NCI-H2081 (cell line): ENCODE data around the gene ITPKA.
"Not testable (repeated sequence)": the region's sequence is repeated elsewhere in the genome, so short reads cannot be mapped to it uniquely, and the experiment has no call there.

Experiments
- DNase-seq, 2 experiments: peaks; one replicate each; lab custom pipeline; 2025; lab: John Stamatoyannopoulos, UW

Gene ITPKA

GRCh38 chr15:41493205-41493901 is at the start of gene ITPKA:
Gene ITPKA (plus strand): TSS chr15:41493874. CDS start chr15:41493928, 54 bp downstream.
- peak; percentile 15 to 50 for DNase-seq

DNA sequence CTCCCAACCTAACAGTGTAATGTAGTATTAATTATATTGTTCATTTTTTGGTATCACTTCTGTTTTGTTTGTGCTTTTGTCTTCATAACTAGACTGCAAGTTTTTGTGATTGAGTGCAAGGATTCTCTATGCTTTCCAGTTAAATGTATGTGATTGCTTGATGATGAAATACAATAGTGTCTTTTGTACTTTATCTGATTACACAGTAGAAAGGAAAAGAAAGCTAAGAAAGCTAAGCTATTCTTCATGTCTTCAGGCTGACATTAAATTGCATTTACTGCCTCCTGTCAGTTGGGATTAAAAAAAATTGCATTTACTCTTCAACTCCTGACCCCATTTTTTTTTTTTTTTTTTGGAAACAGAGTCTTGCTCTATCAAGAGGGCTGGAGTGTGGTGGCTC is 48.3 kb upstream of the ITPKA start:
- no peak for DNase-seq

DNA sequence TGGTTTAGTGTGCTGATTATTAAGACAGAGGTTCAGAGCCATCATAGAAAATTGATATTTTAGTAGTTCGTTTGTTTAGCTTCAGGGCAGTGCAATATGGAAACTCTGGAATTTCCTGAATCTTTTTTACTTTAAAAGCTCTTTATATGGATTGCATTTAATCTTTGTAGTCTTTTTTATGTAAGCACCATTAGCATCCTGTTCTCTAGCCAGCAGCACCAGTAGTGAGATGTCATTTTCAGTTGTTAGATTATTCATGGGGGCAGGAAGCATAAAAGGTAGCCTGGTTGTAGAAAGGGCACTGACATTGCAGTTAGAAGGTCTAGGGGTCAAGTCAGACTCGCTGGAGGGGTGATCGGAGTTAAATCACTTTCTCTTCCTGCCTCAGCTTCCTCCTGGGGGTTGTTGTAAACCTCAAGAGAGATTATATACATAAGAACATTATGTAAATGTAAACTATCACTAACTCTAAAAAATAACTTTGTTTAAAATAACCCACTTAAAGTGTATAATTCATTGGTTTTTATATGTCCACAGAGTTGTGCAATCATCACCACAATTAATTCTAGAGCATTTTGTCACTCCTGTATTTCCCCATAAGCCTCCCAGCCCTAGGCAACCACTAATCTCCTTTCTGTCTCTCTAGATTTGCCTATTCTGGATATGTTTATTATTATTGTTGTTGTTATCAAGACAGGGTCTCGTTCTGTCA is 31.4 kb upstream of the ITPKA start:
- no peak for DNase-seq

DNA sequence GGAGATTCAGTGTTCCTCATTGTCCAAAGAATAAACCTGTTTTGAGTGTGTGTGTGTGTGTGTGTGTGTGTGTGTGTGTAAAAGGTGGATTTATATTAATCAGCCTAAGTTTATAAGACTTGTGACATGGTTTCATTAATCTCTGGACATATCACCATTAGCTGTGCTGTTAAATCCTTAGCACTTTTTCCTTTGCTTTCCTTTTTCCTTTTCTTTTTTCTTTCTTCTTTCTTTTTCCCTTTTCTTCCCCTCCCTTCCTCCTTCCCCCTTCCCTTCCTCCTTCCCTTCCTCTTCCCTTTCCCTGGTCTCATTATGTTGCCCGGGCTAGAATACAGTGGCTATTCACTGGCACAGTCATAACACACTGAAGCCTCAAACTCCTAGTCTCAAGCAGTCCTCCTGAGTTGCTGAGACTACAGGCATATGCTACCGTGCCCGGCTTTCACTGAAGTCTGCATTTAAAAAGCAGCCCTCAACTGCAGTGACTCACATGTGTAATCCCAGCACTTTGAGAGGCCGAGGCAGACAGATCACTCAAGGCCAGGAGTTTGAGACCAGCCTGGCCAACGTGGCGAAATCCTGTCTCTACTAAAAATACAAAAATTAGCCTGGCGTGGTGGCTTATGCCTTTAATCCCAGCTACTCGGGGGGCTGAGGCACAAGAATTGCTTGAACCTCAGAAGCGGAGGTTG is 28.6 kb upstream of the ITPKA start:
- DNase-seq = no peak

DNA sequence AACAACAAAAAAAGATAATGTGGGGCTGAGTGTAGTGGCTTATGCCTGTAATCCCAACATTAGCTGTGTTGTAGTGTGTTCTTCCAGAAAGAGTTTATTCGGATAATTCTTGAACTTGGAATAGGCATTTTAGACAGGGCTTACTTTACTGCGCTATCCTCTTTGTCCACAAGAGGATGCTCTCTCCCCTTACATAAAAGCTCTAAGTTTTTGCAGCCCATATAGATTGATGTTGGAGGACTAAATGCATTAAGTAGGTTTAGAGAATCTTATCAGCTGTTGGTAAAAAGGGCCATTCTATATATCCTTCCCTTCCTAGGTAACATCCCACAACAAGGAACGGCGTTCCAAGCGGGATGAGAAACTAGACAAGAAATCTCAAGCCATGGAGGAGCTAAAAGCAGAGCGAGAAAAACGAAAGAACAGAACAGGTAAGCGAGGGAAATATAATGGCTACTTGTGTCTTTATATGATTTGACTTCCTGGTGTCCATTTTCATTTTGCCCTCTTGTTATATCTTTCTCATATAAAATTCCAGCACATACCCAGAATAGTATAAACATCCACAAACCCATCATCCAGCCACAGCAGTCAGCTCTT is 27.8 kb upstream of the ITPKA start:
- DNase-seq = peak; percentile 19 to 38

DNA sequence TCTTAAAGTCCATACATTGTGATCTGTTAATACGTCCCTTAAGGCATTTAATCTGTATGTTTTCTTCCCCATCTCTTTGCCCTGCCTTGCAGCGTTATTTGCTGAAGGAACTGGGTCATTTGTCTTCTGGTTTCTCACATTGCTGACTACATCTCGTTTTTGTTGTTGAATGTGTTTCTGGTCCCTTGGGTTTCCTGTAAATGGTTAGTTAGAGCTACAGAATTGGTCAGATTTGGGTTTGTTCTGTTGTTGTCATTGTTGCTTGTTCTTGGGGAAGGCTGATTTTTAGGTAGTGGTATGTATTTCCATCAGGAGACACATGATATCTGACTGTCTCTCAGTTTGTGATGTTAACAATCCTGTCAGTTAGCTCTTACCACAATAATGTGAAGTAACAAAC is 27.0 kb upstream of the ITPKA start:
- DNase-seq = no peak

- not testable (repeated sequence) for DNase-seq
Observed at GRCh38 chr15:41469644-41470043, 24.0 kb upstream of the ITPKA start.

DNA sequence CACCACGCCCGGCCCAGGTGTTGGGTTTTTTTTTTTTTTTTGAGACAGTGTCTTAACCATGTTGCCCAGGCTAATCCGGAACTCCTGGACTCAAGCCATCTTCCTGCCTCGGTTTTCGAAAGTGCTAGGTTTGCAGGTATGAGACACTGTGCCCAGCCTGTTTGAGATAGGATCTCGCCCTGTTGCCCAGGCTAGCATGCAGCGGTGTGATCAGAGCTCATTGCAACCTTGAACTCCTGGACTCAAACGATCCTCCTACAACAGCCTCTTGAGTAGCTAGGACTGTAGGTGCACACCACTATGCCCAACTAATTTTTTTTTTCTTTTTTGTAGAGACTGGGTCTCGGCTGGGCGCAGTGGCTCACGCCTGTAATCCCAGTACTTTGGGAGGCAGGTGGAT is 20.3 kb upstream of the ITPKA start:
- DNase-seq = no peak

- no peak for DNase-seq
Observed at GRCh38 chr15:41474436-41474835, 19.2 kb upstream of the ITPKA start.

DNA sequence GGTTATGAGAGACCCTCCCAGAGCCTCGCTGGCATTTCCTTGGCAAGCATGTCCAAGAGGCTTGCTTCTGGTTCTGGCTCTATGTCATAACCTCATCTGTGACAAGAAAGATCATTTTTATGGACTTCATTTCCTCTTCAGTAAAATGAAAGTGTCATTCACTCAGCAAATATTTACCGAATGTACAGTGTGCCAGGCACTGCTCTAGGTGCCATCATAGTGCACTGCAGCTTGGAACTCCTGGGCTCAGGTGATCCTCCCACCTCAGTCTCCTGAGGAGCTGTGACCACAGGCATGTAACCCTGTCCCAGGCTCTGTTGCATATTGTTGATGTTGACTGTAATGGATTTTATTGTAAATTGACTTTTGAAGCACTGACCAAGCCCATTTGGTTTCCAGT is 18.7 kb upstream of the ITPKA start:
- peak in 1 of 2 experiments; percentile 5 for DNase-seq

GRCh38 chr15:41476416-41477048 is 17.1 kb upstream of the ITPKA start:
- no peak for DNase-seq

DNA sequence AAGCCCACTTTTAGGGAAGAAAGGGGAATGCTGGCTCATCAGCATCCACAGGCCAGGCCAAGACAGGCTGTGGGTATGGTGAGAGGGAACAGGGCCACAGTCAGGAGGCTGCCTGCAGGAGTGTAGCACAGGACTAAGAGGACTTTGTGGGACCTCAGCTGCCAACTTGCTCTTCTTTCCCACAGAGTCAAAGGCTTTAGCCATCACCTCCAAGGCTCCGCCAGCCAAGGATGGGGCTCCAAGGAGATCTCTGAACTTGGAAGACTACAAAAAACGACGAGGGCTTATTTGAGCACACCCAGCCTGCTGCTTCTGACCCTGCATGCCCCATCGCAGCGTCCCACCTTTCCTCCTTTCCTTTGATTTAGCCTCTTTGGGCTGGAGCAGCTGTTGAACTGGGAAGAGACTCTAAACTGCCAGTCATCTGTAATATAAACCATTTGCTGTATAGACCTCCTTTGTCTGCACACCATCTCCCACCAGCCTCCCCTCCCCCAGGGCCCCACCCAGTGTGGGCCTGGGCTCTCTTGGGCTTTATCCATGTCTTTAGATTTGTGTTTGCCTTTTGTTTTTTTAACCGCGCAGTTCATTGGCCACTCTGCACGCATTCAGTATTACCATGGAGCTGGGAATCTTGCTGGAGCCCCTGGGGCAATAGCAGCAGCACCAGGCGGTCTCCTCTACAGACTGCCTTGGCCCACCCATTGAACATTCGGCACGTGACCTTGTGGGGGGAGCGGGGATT is 13.1 kb upstream of the ITPKA start:
- no peak for DNase-seq

- no peak for DNase-seq
Observed at GRCh38 chr15:41482110-41482877, 11.4 kb upstream of the ITPKA start.

DNA sequence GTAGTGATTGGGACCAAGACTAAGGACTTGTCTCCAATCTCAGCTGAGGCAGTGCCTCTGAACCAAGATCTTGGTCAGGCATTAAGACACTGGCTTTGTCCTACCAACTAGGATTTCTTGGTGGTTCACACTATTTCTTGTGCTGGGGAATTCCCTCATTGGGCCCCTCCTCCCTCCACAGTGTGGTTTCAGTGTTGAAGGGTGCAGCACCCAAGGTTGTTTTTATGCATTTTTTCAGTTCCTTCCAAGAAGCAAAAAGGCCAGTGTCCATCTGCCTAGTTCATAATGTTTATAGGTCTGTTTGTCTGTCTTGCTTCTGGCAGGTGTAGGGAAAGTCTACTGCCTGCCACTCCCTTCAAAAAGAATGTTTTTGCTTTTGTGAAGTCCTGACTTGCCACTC is 10.6 kb upstream of the ITPKA start:
- DNase-seq = no peak

DNA sequence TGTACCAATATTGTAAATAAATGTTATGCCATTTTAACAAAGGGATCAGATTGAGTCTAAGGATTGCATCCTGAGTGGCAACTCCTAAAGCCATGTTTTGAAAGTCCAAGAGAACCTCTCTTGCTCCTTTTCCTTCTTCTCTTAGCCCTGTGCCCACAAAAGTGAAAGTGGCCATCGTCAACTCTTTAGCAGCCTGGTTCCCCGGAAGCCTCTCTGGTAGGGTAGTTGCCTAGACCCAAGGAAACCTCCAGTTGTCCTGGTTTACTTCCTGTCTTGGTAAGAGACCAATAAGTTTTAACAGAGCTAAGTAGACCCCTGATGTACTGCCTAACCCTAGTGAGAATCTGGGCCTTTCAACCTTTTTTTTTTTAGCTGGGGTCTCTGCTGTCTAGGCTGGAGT is 10.2 kb upstream of the ITPKA start:
- DNase-seq = no peak

GRCh38 chr15:41484937-41485625 is 8.6 kb upstream of the ITPKA start:
- DNase-seq = no peak

DNA sequence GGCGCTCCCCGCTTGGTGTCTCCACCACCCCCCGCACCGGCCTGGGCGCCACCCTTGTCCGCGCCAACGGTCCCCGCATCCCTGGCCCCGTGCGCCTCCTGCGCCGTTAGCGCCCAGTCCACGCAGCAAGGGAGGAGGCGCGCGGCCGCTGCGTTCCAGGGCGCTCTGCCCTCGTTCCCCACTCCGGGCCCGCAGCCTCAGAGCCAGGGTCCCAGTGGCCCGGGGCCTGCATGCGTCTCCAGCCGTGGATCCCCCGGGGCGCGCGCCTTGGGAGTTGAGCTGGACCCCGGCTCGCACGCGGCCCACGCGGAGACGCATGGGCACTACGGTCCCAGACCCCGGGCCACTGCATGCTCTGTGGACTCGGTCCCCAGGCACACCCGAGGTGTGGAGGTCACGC is 7.4 kb upstream of the ITPKA start:
- no peak for DNase-seq

- no peak for DNase-seq
Observed at GRCh38 chr15:41487381-41487780, 6.3 kb upstream of the ITPKA start.

DNA sequence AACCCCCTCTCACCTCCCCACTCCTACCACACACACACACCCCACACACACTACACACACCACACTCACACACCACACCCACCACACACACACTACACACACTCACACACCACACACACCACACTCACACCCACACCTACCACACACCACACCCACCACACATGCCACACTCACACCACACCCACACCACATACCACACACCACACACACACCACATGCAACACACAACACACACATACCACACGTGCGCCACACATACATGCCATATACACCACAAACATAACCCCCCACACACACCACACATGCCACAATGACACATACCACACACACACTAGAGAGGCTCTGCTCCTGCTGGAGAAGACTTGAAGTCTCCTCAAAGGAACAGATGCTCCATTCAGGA is 5.9 kb upstream of the ITPKA start:
- DNase-seq = no peak

DNA sequence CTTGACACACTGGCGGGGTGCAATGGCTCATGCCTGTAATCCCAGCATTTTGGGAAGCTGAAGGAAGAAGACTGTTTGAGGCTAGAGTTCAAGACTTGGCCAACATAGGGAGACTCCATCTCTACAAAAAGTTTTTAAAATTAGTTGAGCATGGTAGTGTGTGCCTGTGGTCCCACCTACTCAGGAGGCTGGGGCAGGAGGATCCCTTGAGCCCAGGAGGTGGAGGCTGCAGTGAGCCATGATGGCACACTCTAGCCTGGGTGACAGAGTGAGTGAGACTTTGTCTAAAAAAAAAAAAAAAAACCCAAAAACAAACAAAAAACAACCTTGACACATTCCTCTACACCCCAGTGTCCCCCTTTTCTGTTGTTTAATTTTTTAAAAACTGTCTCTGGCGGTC is 4.0 kb upstream of the ITPKA start:
- no peak for DNase-seq
